HepG2 (cell line): ENCODE results near the gene ILDR1. TPM values are rescaled to one million over a fixed set of nuclear protein-coding genes. Genes with fewer than 3 reads are reported as not detected.

Experiments used
- ATAC-seq: fragments of 200-7000 bp; cut with Tn5 transposase; 3 replicates; pipeline ENCODE4 v1.9.1; 2020; ENCODE audit warnings: mild to moderate bottlenecking, moderate library complexity
- BruUV-seq: library from RNA; stranded (reverse); fragments of 400-500 nt; replicated peaks from 2 replicates; lab custom pipeline; 2021; lab: Mats Ljungman, UMichigan
- CTCF ChIA-PET: fragments of 300-600 bp; formaldehyde crosslinking; extraction: SDS; loops from one replicate; lab custom pipeline; 2021; ENCODE audit warnings: low total read pairs, inconsistent platforms, low intra/inter-chr PET ratio; lab: Yijun Ruan, JAX
- POLR2A ChIA-PET: fragments of 350-600 bp; sonication (Branson Sonifier 250); formaldehyde crosslinking; loops from one replicate; lab custom pipeline; 2020; ENCODE audit warnings: antibody characterized with exemption, inconsistent platforms; lab: Yijun Ruan, JAX
- DNase-seq: peaks from one replicate; pipeline ENCODE4 v3.0.0-alpha.2; 2015; ENCODE audit warnings: low spot score
- FAIRE-seq: peaks from 3 replicates; lab custom pipeline; 2011; peaks lifted over from hg19 to GRCh38; lab: Jason Lieb, UNC
- H2AFZ ChIP-seq: one replicate; pipeline ENCODE4 v1.6.1; 2011; ENCODE audit warnings: low read length, inconsistent platforms
- H3K27ac ChIP-seq: fragments of 300-600 bp; 3 replicates; pipeline ENCODE4 v1.8.0; 2011; ENCODE audit warnings: mixed run types, mild to moderate bottlenecking, mixed read lengths, low read length, inconsistent platforms; ENCODE audit not compliant: insufficient read depth; ENCODE audit errors: extremely low read length
- H3K27me3 ChIP-seq, 2 experiments: fragments of 200-600 bp in 1 of 2; 2 replicates in 1 of 2; 3 replicates in 1 of 2; pipeline versions ENCODE4 v1.6.0 to v1.8.0; 2011; ENCODE audit warnings: low read length in 2 of 2, mild to moderate bottlenecking in 2 of 2, moderate library complexity in 2 of 2, inconsistent platforms in 1 of 2; ENCODE audit not compliant: insufficient read depth in 2 of 2, control insufficient read depth in 1 of 2
- H3K36me3 ChIP-seq, 2 experiments: fragments of 200-600 bp in 1 of 2; replicated peaks in 1 of 2; 2 replicates in 1 of 2; 3 replicates in 1 of 2; pipeline versions ENCODE4 v1.5.1 to v1.8.0; 2011; ENCODE audit warnings: low read length in 2 of 2, inconsistent platforms in 1 of 2; ENCODE audit not compliant: insufficient read depth in 2 of 2, control insufficient read depth in 1 of 2
- H3K4me1 ChIP-seq: 2 replicates; pipeline ENCODE4 v1.5.1; 2012; ENCODE audit warnings: low read length, inconsistent platforms; ENCODE audit not compliant: insufficient read depth
- H3K4me2 ChIP-seq: 2 replicates; pipeline ENCODE4 v1.6.0; 2011; ENCODE audit warnings: low read depth, low read length, inconsistent platforms
- H3K4me3 ChIP-seq, 3 experiments: fragments of 200-600 bp in 1 of 3; sonication (generic), shearing (Covaris generic) in 1 of 3; replicated peaks in 1 of 3; 2 replicates each; pipeline ENCODE4 v1.5.1; 2011 to 2016; ENCODE audit warnings: low read length in 3 of 3, inconsistent platforms in 2 of 3, low read depth in 2 of 3, mild to moderate bottlenecking in 2 of 3, control low read depth in 1 of 3, mixed read lengths in 1 of 3; ENCODE audit not compliant: insufficient read depth in 1 of 3
- H3K79me2 ChIP-seq: one replicate; pipeline ENCODE4 v1.6.1; 2011; ENCODE audit warnings: low read length, inconsistent platforms; ENCODE audit not compliant: insufficient read depth
- H3K9ac ChIP-seq: 2 replicates; pipeline ENCODE4 v1.6.0; 2011; ENCODE audit warnings: mild to moderate bottlenecking, low read depth, low read length, inconsistent platforms; ENCODE audit not compliant: insufficient read depth
- H3K9me3 ChIP-seq: 2 replicates; pipeline ENCODE4 v1.5.1; 2012; ENCODE audit warnings: mild to moderate bottlenecking, low read length
- H4K20me1 ChIP-seq: 2 replicates; pipeline ENCODE4 v1.6.0; 2011; ENCODE audit warnings: inconsistent platforms, mild to moderate bottlenecking, low read length, moderate library complexity; ENCODE audit not compliant: insufficient read depth
- BRD4 ChIP-seq: sonication (generic); formaldehyde crosslinking; IDR thresholded peaks from 2 replicates; pipeline ENCODE4 v1.4.0; 2020; ENCODE audit warnings: missing genetic modification reagents
- CCDC6 ChIP-seq: sonication (generic); formaldehyde crosslinking; IDR thresholded peaks from 2 replicates; pipeline ENCODE4 v1.8.1; 2022; ENCODE audit warnings: mild to moderate bottlenecking, missing genetic modification reagents, moderate library complexity
- HDAC1 ChIP-seq: sonication (generic); formaldehyde crosslinking; IDR thresholded peaks from 2 replicates; pipeline ENCODE4 v1.5.1; 2020; ENCODE audit warnings: mild to moderate bottlenecking, missing genetic modification reagents
- KDM3A ChIP-seq: IDR thresholded peaks from 2 replicates; pipeline ENCODE4 v1.6.1; 2018; ENCODE audit warnings: low read depth, missing compliant biosample characterization
- MIER3 ChIP-seq: IDR thresholded peaks from 2 replicates; pipeline ENCODE4 v1.6.1; 2016; ENCODE audit warnings: missing compliant biosample characterization, borderline replicate concordance
- MXD4 ChIP-seq: IDR thresholded peaks from 2 replicates; pipeline ENCODE4 v1.6.1; 2016; ENCODE audit warnings: mild to moderate bottlenecking, missing biosample characterization, missing genetic modification reagents
- NR3C1 ChIP-seq: sonication (generic); formaldehyde crosslinking; IDR thresholded peaks from 2 replicates; pipeline ENCODE4 v1.4.0; 2020; ENCODE audit warnings: missing genetic modification reagents
- RAD51 ChIP-seq: fragments of 450-650 bp; IDR thresholded peaks from 2 replicates; pipeline ENCODE4 v1.6.1; 2016; ENCODE audit warnings: borderline replicate concordance
- ZNF207 ChIP-seq: fragments of 450-650 bp; IDR thresholded peaks from 2 replicates; pipeline ENCODE4 v1.6.1; 2016; ENCODE audit warnings: antibody characterized with exemption, borderline replicate concordance
- ZNF382 ChIP-seq: sonication (generic); formaldehyde crosslinking; IDR thresholded peaks from 2 replicates; pipeline ENCODE4 v1.5.0; 2020; ENCODE audit warnings: missing genetic modification reagents, mild to moderate bottlenecking, borderline replicate concordance
- ZNF558 ChIP-seq: sonication (generic); formaldehyde crosslinking; IDR thresholded peaks from 2 replicates; pipeline ENCODE4 v1.9.0; 2022; ENCODE audit warnings: mild to moderate bottlenecking, missing genetic modification reagents, borderline replicate concordance
- ZNF605 ChIP-seq: sonication (generic); formaldehyde crosslinking; IDR thresholded peaks from 2 replicates; pipeline ENCODE4 v1.8.0; 2022; ENCODE audit warnings: mild to moderate bottlenecking, missing genetic modification reagents
- ZNF713 ChIP-seq: sonication (generic); formaldehyde crosslinking; IDR thresholded peaks from 2 replicates; pipeline ENCODE4 v1.4.0; 2020; ENCODE audit warnings: mild to moderate bottlenecking, missing genetic modification reagents
- WGBS: methylation state at CpG from one replicate; pipeline ENCODE4 v1.1.6; 2017; ENCODE audit warnings: low lambda C conversion rate; 5-methylcytosine and 5-hydroxymethylcytosine counted together
- in situ Hi-C: cut with HindIII; loops from 2 replicates; pipeline ENCODE4 v1.10.0; 2017; ENCODE audit warnings: low pct_unique_long_range_greater_than_20kb; ENCODE audit not compliant: extremely low pct_ligation_motif_present
- intact Hi-C: fragments of 100-400 bp; cut with micrococcal nuclease; formaldehyde crosslinking; loops from one replicate; pipeline ENCODE4 v1.10.0; 2022; ENCODE audit not compliant: unreplicated experiment
- polyA plus RNA-seq, 8 experiments: library from polyadenylated mRNA; depleted of rRNA in 3 of 8; stranded (reverse) in 7 of 8; unstranded in 1 of 8; fragments of >200 nt; fragmentation: Illumina TruSeq in 4 of 8; extraction: Trizol in 4 of 8; gene quantifications; 2 replicates each; pipeline versions ENCODE4 v1.2.1 to v1.2.3, GENCODE V29; 2011 to 2016; ENCODE audit warnings: low read depth in 4 of 8, missing spikeins in 1 of 8, mixed read lengths in 1 of 8; ENCODE audit not compliant: insufficient read depth in 1 of 8
- total RNA-seq, 5 experiments: library from RNA; depleted of rRNA; stranded (reverse); fragments of >200 nt; fragmentation: Illumina TruSeq; extraction: Trizol; gene quantifications; 2 replicates each; pipeline ENCODE4 v1.2.3, GENCODE V29; 2016; ENCODE audit warnings: low read depth in 1 of 5
- TF ChIP-seq, protein P1 (sequence below): sonication (generic); formaldehyde crosslinking; IDR thresholded peaks from 2 replicates; pipeline ENCODE4 v1.5.0; 2020; ENCODE audit warnings: missing genetic modification reagents
- TF ChIP-seq, protein P2 (sequence below): IDR thresholded peaks from 2 replicates; pipeline ENCODE4 v1.6.1; 2018; ENCODE audit warnings: missing genetic modification reagents, mild to moderate bottlenecking, missing compliant biosample characterization
- TF ChIP-seq, protein P3 (sequence below): sonication (generic); formaldehyde crosslinking; IDR thresholded peaks from 2 replicates; pipeline ENCODE4 v1.4.0; 2020; ENCODE audit warnings: missing genetic modification reagents, borderline replicate concordance

The ILDR1 gene
- total and polyA plus RNA-seq, 2 of the 13 experiments (the other 11 are each of a cell fraction or from before 2014, with no cell fraction given), result not detected

DNA sequence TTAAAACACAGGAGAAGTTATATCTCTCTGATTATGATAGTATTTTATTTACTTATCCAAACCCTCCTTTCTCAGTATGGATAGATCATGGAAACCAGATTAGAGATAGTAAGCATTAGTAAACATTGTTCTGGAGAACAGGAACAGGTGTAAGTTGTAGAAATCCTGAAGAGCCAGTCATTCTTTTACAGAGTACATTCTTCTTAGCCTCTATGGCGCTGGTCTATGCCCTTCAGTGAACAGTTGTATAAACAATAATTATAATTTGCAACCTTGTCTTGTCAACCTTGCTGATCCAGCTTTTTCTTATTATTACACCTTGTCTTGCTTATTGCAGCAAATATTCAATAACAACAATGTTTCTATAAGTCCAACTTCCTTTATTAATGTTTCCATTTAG, 80.5 kb downstream of the ILDR1 start:
- Histone ChIP-seq H2AFZ (no peak overlapping the region), H3K36me3 (no peaks in the 10 kb centered on the region), H4K20me1 (no peaks in the 10 kb centered on the region), H3K4me1 (no peaks in the 10 kb centered on the region), H3K9ac (no peak overlapping the region), H3K79me2 (no peaks in the 10 kb centered on the region), H3K4me2 (no peak overlapping the region), H3K27ac (no peak overlapping the region), H3K9me3 (no peaks in the 10 kb centered on the region), H3K27me3 (no peaks in the 10 kb centered on the region), H3K4me3 (no peak overlapping the region)
- TF ChIP-seq ZNF382 (no peak), MXD4 (CRISPR knock-in tag) (no peak), KDM3A (CRISPR knock-in tag) (no peak), ZNF207 (no peak), ZNF713 (CRISPR knock-in tag) (no peak), ZNF558 (CRISPR knock-in tag) (no peak), MIER3 (no peak), HDAC1 (no peak), RAD51 (no peak), NR3C1 (no peak), BRD4 (CRISPR knock-in tag) (no peak), CCDC6 (CRISPR knock-in tag) (no peak), ZNF605 (CRISPR knock-in tag) (no peak)
- TF ChIP-seq, protein P1, sequence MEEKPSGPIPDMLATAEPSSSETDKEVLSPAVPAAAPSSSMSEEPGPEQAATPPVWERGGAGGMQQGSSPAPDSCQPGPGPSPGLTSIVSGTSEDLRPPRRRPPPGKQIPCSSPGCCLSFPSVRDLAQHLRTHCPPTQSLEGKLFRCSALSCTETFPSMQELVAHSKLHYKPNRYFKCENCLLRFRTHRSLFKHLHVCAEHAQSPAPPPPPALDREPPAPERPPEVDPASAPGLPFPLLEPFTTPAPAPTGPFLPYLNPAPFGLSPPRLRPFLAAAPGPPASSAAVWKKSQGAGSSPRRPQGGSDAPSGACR (CRISPR knock-in tag), result no peak
- TF ChIP-seq, protein P2, sequence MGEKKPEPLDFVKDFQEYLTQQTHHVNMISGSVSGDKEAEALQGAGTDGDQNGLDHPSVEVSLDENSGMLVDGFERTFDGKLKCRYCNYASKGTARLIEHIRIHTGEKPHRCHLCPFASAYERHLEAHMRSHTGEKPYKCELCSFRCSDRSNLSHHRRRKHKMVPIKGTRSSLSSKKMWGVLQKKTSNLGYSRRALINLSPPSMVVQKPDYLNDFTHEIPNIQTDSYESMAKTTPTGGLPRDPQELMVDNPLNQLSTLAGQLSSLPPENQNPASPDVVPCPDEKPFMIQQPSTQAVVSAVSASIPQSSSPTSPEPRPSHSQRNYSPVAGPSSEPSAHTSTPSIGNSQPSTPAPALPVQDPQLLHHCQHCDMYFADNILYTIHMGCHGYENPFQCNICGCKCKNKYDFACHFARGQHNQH (CRISPR knock-in tag), result no peak
- TF ChIP-seq, protein P3, sequence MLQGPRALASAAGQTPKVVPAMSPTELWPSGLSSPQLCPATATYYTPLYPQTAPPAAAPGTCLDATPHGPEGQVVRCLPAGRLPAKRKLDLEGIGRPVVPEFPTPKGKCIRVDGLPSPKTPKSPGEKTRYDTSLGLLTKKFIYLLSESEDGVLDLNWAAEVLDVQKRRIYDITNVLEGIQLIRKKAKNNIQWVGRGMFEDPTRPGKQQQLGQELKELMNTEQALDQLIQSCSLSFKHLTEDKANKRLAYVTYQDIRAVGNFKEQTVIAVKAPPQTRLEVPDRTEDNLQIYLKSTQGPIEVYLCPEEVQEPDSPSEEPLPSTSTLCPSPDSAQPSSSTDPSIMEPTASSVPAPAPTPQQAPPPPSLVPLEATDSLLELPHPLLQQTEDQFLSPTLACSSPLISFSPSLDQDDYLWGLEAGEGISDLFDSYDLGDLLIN (CRISPR knock-in tag), result no peak
- intact Hi-C loops, result no loop called here
- BruUV-seq, result no TSS peak
- ATAC-seq, result no peak
- WGBS, result 92% methylated on average over 1 of the region's 1 CpG
- CTCF ChIA-PET, result no interaction called here
- FAIRE-seq, result no peak
- POLR2A ChIA-PET, result no interaction called here
- no peak for DNase-seq
- in situ Hi-C loops, result no loop called here
